Upper lobe of left lung (tissue), 6 donors: ENCODE data around the gene SLBP. TPM values are rescaled to one million over a fixed set of nuclear protein-coding genes. Genes with fewer than 3 reads are reported as not detected.

Experiments used
- ATAC-seq, 2 donors: fragments of 200-7000 bp; cut with Tn5 transposase; one replicate each; pipeline ENCODE4 v1.9.1; 2022; ENCODE audit warnings: mild to moderate bottlenecking in 2 of 2, moderate library complexity in 2 of 2; ENCODE audit not compliant: low FRiP score in 2 of 2
- DNase-seq, 2 donors: peaks; one replicate each; pipeline ENCODE4 v3.0.0-alpha.2; 2019 to 2020
- H3K27ac ChIP-seq, 4 donors: fragments of 200-600 bp; sonication (generic); one replicate each; pipeline ENCODE4 v1.5.1; 2016 to 2019
- H3K27me3 ChIP-seq, 4 donors: fragments of 200-600 bp; sonication (generic); one replicate each; pipeline ENCODE4 v1.5.1; 2017 to 2019
- H3K36me3 ChIP-seq, 4 donors: fragments of 200-600 bp; sonication (generic); one replicate each; pipeline ENCODE4 v1.5.1; 2016 to 2019
- H3K4me1 ChIP-seq, 4 donors: fragments of 200-600 bp; sonication (generic); one replicate each; pipeline ENCODE4 v1.5.1; 2018 to 2019
- H3K4me3 ChIP-seq, 4 donors: fragments of 200-600 bp; sonication (generic); one replicate each; pipeline ENCODE4 v1.5.1; 2017 to 2019; ENCODE audit warnings: mild to moderate bottlenecking in 2 of 4, moderate library complexity in 1 of 4
- H3K9me3 ChIP-seq, 4 donors: fragments of 200-600 bp; sonication (generic); one replicate each; pipeline ENCODE4 v1.5.1; 2018 to 2019
- EP300 ChIP-seq, 4 donors: sonication (generic); formaldehyde crosslinking; IDR thresholded peaks; one replicate each; pipeline ENCODE4 v1.5.1; 2017; ENCODE audit warnings: antibody characterized with exemption in 4 of 4, control low read depth in 2 of 4
- POLR2A ChIP-seq, 4 donors: fragments of 450-650 bp; IDR thresholded peaks; one replicate each; pipeline ENCODE4 v1.5.1; 2016 to 2017; ENCODE audit warnings: antibody characterized with exemption in 4 of 4, mild to moderate bottlenecking in 2 of 4
- POLR2AphosphoS5 ChIP-seq, 2 donors: sonication (generic); formaldehyde crosslinking; IDR thresholded peaks; one replicate each; pipeline ENCODE4 v1.5.1; 2017; ENCODE audit warnings: antibody characterized with exemption in 2 of 2
- WGBS, 2 donors: methylation state at CpG; one replicate each; pipeline ENCODE4 v1.1.5; 2017 to 2018; 5-methylcytosine and 5-hydroxymethylcytosine counted together
- total RNA-seq, 6 donors: library from RNA; depleted of rRNA in 4 of 6; stranded (reverse); fragments of >200 nt in 4 of 6; gene quantifications; one replicate each; pipeline versions ENCODE4 v1.1.0 to v1.2.1, GENCODE V29; 2016 to 2021
- TF ChIP-seq, protein P1 (sequence below), 6 experiments: fragments of 450-650 bp in 4 of 6; fragments of 200-600 bp in 2 of 6; sonication (generic) in 2 of 6; IDR thresholded peaks; one replicate each; pipeline ENCODE4 v1.5.1; 2016 to 2019; ENCODE audit warnings: antibody characterized with exemption in 6 of 6
- donor health status: DM: no; HTN: no; CAD: no; lungs with moderate emphysema.
- donor health status: DM: no; HTN: yes; CAD: no; lungs with severe emphysema.

Gene SLBP
- total RNA-seq, 6 donors from 2014 or later: 33.0 to 51.1 (median 38.0) TPM

DNA sequence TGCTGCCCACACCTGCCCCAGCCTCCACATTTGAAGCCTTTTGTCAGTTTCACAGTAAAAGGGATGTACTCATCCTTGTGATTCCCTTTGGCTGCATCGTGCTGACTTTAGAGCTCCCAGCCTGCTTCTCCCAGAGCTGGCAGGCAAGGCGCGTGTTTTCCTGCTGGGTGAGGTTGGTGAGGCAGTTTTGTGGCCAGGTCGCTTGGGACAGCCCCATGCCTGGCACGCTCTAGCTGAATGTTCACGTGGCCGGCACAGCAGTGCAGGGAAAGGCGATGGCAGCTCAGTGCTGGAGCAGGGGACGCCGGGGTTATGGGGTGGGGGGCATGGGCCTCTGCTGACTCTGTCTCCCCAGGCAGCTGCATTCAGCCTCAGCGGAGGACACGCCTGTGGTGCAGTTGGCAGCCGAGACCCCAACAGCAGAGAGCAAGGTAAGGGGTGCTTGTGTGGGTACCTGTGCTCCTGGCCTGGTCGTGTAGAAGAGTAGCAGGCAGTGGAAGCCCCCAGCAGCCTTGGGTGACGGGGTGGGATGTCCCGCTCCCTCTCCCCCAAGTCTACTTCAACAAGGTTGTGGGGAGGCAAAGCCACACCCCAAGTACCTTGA lies 18.5 kb upstream of the SLBP start:
- Histone ChIP-seq H3K4me1 (peaks cover 30 to 48% (median 38%) of the 10 kb centered on the region in 4 donors), H3K4me3 (no peak overlapping the region), H3K27ac (no peak overlapping the region), H3K36me3 (peaks cover 0 to 50% (median 30%) of the 10 kb centered on the region in 4 donors), H3K27me3 (no peaks in the 10 kb centered on the region), H3K9me3 (no peaks in the 10 kb centered on the region)
- no peak for ATAC-seq
- DNase-seq: no peak
- TF ChIP-seq, protein P1, sequence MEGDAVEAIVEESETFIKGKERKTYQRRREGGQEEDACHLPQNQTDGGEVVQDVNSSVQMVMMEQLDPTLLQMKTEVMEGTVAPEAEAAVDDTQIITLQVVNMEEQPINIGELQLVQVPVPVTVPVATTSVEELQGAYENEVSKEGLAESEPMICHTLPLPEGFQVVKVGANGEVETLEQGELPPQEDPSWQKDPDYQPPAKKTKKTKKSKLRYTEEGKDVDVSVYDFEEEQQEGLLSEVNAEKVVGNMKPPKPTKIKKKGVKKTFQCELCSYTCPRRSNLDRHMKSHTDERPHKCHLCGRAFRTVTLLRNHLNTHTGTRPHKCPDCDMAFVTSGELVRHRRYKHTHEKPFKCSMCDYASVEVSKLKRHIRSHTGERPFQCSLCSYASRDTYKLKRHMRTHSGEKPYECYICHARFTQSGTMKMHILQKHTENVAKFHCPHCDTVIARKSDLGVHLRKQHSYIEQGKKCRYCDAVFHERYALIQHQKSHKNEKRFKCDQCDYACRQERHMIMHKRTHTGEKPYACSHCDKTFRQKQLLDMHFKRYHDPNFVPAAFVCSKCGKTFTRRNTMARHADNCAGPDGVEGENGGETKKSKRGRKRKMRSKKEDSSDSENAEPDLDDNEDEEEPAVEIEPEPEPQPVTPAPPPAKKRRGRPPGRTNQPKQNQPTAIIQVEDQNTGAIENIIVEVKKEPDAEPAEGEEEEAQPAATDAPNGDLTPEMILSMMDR (IDR thresholded peaks at IDR 0.05): no peak
- 96 to 98% methylated on average over 10 to 16 of the region's 16 CpGs for WGBS, 2 donors

DNA sequence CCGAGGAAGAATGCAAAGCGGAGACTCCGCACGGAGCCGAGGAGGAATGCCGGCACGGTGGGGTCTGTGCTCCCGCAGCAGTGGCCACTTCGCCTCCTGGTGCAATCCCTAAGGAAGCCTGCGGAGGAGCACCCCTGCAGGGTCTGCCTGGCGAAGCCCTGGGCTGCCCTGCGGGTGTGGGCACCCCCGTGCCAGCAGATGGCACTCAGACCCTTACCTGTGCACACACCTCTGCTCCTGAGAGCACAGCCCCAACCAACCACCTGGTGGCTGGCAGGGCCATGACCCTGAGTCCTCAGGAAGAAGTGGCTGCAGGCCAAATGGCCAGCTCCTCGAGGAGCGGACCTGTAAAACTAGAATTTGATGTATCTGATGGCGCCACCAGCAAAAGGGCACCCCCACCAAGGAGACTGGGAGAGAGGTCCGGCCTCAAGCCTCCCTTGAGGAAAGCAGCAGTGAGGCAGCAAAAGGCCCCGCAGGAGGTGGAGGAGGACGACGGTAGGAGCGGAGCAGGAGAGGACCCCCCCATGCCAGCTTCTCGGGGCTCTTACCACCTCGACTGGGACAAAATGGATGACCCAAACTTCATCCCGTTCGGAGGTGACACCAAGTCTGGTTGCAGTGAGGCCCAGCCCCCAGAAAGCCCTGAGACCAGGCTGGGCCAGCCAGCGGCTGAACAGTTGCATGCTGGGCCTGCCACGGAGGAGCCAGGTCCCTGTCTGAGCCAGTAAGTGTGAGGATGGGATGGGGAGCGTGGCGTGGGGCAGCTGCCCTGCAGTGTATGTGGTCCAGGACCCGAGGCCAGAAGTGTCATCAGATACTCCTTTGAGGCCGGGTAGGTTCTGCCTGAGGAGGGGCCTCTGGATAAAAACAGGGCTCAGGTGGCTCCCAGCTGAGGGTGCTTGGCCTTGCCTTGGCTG lies 16.2 kb upstream of the SLBP start:
- ATAC-seq: no peak

DNA sequence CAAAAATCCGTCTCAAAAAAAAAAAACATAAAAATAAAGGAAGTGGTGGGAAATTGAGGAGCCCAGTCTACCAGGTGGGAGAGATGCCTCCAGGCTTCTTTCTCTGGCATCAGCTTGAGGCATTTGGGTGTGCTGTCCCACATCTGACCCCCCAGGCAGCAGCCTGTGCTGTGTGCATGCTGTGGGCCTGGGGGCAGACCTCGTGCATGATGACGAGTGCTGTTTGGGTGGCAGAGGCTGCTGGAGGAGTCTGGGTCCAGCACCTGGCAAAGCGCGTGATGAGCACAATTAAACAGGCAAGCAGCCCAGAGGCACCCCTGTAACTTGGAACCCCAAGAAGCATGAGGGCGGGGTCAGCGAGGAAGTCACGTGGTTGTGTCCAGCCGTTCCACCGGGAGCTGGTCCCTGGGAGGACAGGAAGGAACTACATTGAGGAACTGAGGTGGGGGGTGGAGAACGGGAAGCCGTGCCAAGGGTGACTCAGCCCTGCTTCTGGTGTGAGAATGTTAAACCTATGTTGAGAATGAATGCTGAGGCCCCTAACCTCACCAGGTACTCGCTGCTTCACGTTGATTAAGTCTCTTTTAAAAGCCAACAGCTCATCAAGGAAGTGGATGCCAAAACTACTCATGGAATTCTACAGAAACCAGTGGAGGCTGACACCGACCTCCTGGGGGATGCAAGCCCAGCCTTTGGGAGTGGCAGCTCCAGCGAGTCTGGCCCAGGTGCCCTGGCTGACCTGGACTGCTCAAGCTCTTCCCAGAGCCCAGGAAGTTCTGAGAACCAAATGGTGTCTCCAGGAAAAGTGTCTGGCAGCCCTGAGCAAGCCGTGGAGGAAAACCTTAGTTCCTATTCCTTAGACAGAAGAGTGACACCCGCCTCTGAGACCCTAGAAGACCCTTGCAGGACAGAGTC lies 15.3 kb upstream of the SLBP start:
- Histone ChIP-seq H3K27ac (peak overlapping the region; percentile 56 to 86 (median 79)), H3K4me1 (peaks cover 35 to 57% (median 44%) of the 10 kb centered on the region in 4 donors), H3K36me3 (peaks cover 0 to 35% (median 14%) of the 10 kb centered on the region in 4 donors), H3K9me3 (no peaks in the 10 kb centered on the region), H3K27me3 (no peaks in the 10 kb centered on the region), H3K4me3 (peak overlapping the region in 3 of 4 donors; percentile 19 to 37 (median 23))
- 51 to 55% methylated on average over 15 to 18 of the region's 18 CpGs for WGBS, 2 donors
- ATAC-seq (peak; percentile 47 to 67), DNase-seq (peak in 1 of 2 donors; percentile 89)
- TF ChIP-seq POLR2AphosphoS5 (IDR thresholded peaks at IDR 0.05) (peak in 1 of 2 donors; percentile 63), POLR2A (IDR thresholded peaks at IDR 0.05) (no peak)

More for the DNA sequence above, 16.2 kb upstream of the SLBP start:
- Histone ChIP-seq H3K9me3 (no peaks in the 10 kb centered on the region), H3K4me3 (peak overlapping the region in 3 of 4 donors; percentile 19 to 37 (median 23)), H3K27me3 (no peaks in the 10 kb centered on the region), H3K36me3 (peaks cover 0 to 44% (median 19%) of the 10 kb centered on the region in 4 donors), H3K27ac (peak overlapping the region; percentile 56 to 86 (median 72)), H3K4me1 (peaks cover 30 to 53% (median 38%) of the 10 kb centered on the region in 4 donors)
- DNase-seq: peak in 1 of 2 donors; percentile 67
- 72 to 80% methylated on average over 20 to 30 of the region's 31 CpGs for WGBS, 2 donors
- TF ChIP-seq, protein P1 (IDR thresholded peaks at IDR 0.05): no peak
- no peak for TF ChIP-seq POLR2AphosphoS5 (IDR thresholded peaks at IDR 0.05)
- no peak for TF ChIP-seq EP300 (IDR thresholded peaks at IDR 0.05)
- no peak for TF ChIP-seq POLR2A (IDR thresholded peaks at IDR 0.05)

DNA sequence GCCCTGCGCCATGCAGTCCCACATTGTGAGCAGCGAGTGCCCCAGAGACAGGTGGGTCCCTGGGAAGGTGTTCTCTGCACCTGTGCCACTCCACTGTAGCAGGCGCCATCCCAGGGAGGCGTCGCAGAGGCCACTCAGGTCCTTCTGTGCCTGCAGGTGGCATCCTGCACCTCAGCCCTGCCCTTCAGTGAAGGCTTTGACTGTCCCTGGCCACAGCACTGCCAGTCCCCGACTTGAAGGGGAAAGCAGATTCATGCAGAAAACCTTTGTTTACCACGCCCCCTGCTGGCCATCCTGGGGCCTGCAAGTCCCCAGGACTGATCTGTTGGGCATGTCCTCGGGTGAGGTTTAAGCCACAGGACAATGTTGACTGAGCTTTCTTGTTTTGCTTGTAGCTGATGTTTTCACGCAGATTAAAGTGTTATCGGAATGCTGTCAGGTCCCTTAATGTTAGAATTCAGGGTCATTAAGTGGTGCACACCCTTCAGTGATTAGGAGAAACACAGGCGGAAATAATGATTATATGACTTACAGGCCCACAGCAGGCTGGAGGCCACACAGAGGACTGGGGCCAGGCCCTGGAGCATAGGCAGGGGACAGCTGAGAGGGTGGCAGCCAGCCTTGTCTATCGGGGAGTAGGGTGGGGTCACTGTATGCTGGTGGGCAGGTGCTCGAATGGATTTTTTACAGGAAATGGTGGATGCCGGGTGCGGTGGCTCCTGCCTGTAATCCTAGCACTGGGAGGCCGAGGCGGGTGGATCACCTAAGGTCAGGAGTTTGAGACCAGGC lies 14.2 kb upstream of the SLBP start:
- H3K36me3 ChIP-seq: peaks cover 0 to 25% (median 9%) of the 10 kb centered on the region in 4 donors
- H3K9me3 ChIP-seq: no peaks in the 10 kb centered on the region
- H3K4me3 ChIP-seq: no peak overlapping the region
- H3K27ac ChIP-seq: peak overlapping the region; percentile 56 to 86 (median 79)
- WGBS, 2 donors: 45 to 49% methylated on average over 9 to 17 of the region's 17 CpGs
- H3K4me1 ChIP-seq: peaks cover 42 to 67% (median 53%) of the 10 kb centered on the region in 4 donors
- no peaks in the 10 kb centered on the region for H3K27me3 ChIP-seq
- no peak for TF ChIP-seq EP300 (IDR thresholded peaks at IDR 0.05)
- TF ChIP-seq, protein P1 (IDR thresholded peaks at IDR 0.05): peak; percentile 94 to 99 (median 96)
- DNase-seq: peak; percentile 85 to 94
- ATAC-seq: peak; percentile 76 to 82
